ENCODE data around the gene CMSS1. TPM values are rescaled to one million over a fixed set of nuclear protein-coding genes. Genes with fewer than 3 reads are reported as not detected.

The CMSS1 gene
- total RNA-seq, 1 experiment from 2014 or later, result 64.1 TPM

- no peak overlapping the region for H3K4me3 ChIP-seq (replicated peaks in 1 of 2; ENCODE audit: low read depth in 1 of 2, low read length in 2 of 2)
- no peak for TF ChIP-seq EZH2 (IDR thresholded peaks at IDR 0.05)
- no peak for TF ChIP-seq YY1 (IDR thresholded peaks at IDR 0.05; ENCODE audit: extremely low read depth, insufficient replicate concordance, low read depth, low read length)
- TF ChIP-seq MAX (IDR thresholded peaks at IDR 0.05), result no peak
- TF ChIP-seq ZNF274 (IDR thresholded peaks at IDR 0.05; ENCODE audit: low read depth, low read length), result no peak
- TF ChIP-seq CTCF (IDR thresholded peaks at IDR 0.05 in 2 of 3, conservative IDR thresholded peaks at IDR 0.05 in 1 of 3; ENCODE audit: borderline replicate concordance in 1 of 3, insufficient read depth in 1 of 3, low read depth in 2 of 3, low read length in 2 of 3), result no peak
- TF ChIP-seq CEBPB (IDR thresholded peaks at IDR 0.05; ENCODE audit: low read depth), result no peak
- intact Hi-C loops (cut with micrococcal nuclease), result no loop called here
- ChIA-PET CTCF (no interaction called here), POLR2A (no interaction called here), RAD21 (ENCODE audit: low non-redundant PET in 1 of 2, low total read pairs in 2 of 2, uncharacterized antibody in 2 of 2, unreplicated experiment in 2 of 2) (interaction anchor here in 1 of 2 experiments (0.7 kb wide), 1 partner anchor 25 kb away, joined by 3 read pairs; no protein-coding TSS in a partner anchor)
- ATAC-seq (no peak), DNase-seq (ENCODE audit: low read depth, low spot score) (no peak)
- no peak overlapping the region for H3K4me2 ChIP-seq (ENCODE audit: low read length)
- H3K27ac ChIP-seq (ENCODE audit: low read depth, low read length), result no peak overlapping the region
- H3K36me3 ChIP-seq (ENCODE audit: control insufficient read depth in 1 of 2, insufficient read depth in 2 of 2, low read length in 2 of 2), result no peaks in the 10 kb centered on the region; a peak in 1 of 4 replicates
- H3K9ac ChIP-seq (ENCODE audit: low read length), result no peak overlapping the region
- no TSS peak for BruUV-seq (replicated peaks)
- no peaks in the 10 kb centered on the region for H3K9me2 ChIP-seq (ENCODE audit: insufficient read depth)
- no peaks in the 10 kb centered on the region for H4K20me1 ChIP-seq (ENCODE audit: insufficient read depth)
- H3K79me2 ChIP-seq (ENCODE audit: insufficient read depth, low read length), result no peaks in the 10 kb centered on the region
- H3K4me1 ChIP-seq (ENCODE audit: control insufficient read depth in 1 of 2, insufficient read depth in 2 of 2, low read length in 2 of 2), result no peaks in the 10 kb centered on the region
- no peaks in the 10 kb centered on the region for H3K27me3 ChIP-seq (ENCODE audit: insufficient read depth, low read length)
- peaks cover 0 to 6% of the 10 kb centered on the region in 2 experiments; a peak in 1 of 4 replicates for H3K9me3 ChIP-seq (ENCODE audit: control insufficient read depth in 1 of 2, insufficient read depth in 1 of 2, low read depth in 1 of 2, low read length in 2 of 2)
- no peak overlapping the region for H2AFZ ChIP-seq (ENCODE audit: low read depth, low read length, poor library complexity, severe bottlenecking)
These were observed 366.0 kb downstream of the CMSS1 start for GRCh38 chr3:100183608-100184125.
